Neural cell (in vitro differentiated cells): ENCODE data around the gene ZFR2. TPM values are rescaled to one million over a fixed set of nuclear protein-coding genes. Genes with fewer than 3 reads are reported as not detected.

Experiments used
- H2AFZ ChIP-seq: fragments of 200-600, 300-800 bp; sonication (generic), shearing (Covaris generic); 2 replicates; pipeline ENCODE4 v1.6.0; 2014; ENCODE audit warnings: low read depth, mild to moderate bottlenecking, antibody characterized with exemption, low read length, moderate library complexity
- H3F3A ChIP-seq: fragments of 200-600 bp; shearing (Covaris generic); 2 replicates; pipeline ENCODE4 v1.6.1; 2016; ENCODE audit warnings: mild to moderate bottlenecking, moderate library complexity, mixed read lengths, antibody characterized with exemption, low read length; ENCODE audit not compliant: insufficient read depth, poor library complexity, severe bottlenecking
- H3K27ac ChIP-seq: fragments of 200-600, 300-800 bp; sonication (generic), shearing (Covaris generic); 2 replicates; pipeline ENCODE4 v1.5.1; 2014; ENCODE audit warnings: mild to moderate bottlenecking, low read length, moderate library complexity
- H3K27me3 ChIP-seq: fragments of 300-800, 200-600 bp; sonication (generic), shearing (Covaris generic); 2 replicates; pipeline ENCODE4 v1.6.0; 2014; ENCODE audit warnings: mild to moderate bottlenecking, low read depth, low read length, moderate library complexity; ENCODE audit not compliant: insufficient read depth
- H3K36me3 ChIP-seq: fragments of 300-800, 200-600 bp; sonication (generic), shearing (Covaris generic); 2 replicates; pipeline ENCODE4 v1.5.1; 2014; ENCODE audit warnings: mild to moderate bottlenecking, antibody characterized with exemption, low read length, moderate library complexity; ENCODE audit not compliant: insufficient read depth
- H3K4me2 ChIP-seq: fragments of 300-800, 200-600 bp; sonication (generic), shearing (Covaris generic); 2 replicates; pipeline ENCODE4 v1.6.0; 2014; ENCODE audit warnings: mild to moderate bottlenecking, low read length
- H3K4me3 ChIP-seq: fragments of 300-800, 200-600 bp; sonication (generic), shearing (Covaris generic); 2 replicates; pipeline ENCODE4 v1.5.1; 2014; ENCODE audit warnings: mild to moderate bottlenecking, low read length, moderate library complexity
- H3K79me2 ChIP-seq: fragments of 200-600 bp; shearing (Covaris generic); replicated peaks from 2 replicates; pipeline ENCODE4 v1.6.0; 2014; ENCODE audit warnings: mild to moderate bottlenecking, low read length, moderate library complexity; ENCODE audit not compliant: insufficient read depth
- H3K9ac ChIP-seq: fragments of 300-800, 200-600 bp; sonication (generic), shearing (Covaris generic); 2 replicates; pipeline ENCODE4 v1.6.1; 2016; ENCODE audit warnings: mild to moderate bottlenecking, low read length, mixed read lengths
- H3K9me2 ChIP-seq: fragments of 200-600 bp; shearing (Covaris generic); 2 replicates; pipeline ENCODE4 v1.6.1; 2016; ENCODE audit warnings: mild to moderate bottlenecking, low read length, mixed read lengths; ENCODE audit not compliant: insufficient read depth
- H3K9me3 ChIP-seq: fragments of 200-600, 300-800 bp; sonication (generic), shearing (Covaris generic); 2 replicates; pipeline ENCODE4 v1.6.1; 2016; ENCODE audit warnings: mild to moderate bottlenecking, mixed run types, low read length, moderate library complexity, mixed read lengths
- H4K20me1 ChIP-seq: fragments of 200-600 bp; shearing (Covaris generic); 2 replicates; pipeline ENCODE4 v1.6.1; 2016; ENCODE audit warnings: mild to moderate bottlenecking, mixed run types; ENCODE audit not compliant: insufficient read depth
- EP300 ChIP-seq: fragments of 450-650 bp; conservative IDR thresholded peaks from 2 replicates; pipeline ENCODE4 v1.6.1; 2014; ENCODE audit warnings: antibody characterized with exemption, mild to moderate bottlenecking, moderate library complexity; ENCODE audit not compliant: poor library complexity, severe bottlenecking
- EZH2 ChIP-seq: fragments of 200-600, 300-800 bp; shearing (Covaris generic), sonication (generic); IDR thresholded peaks from 2 replicates; pipeline ENCODE4 v1.6.1; 2014; ENCODE audit warnings: antibody characterized with exemption, low read length, borderline replicate concordance, mild to moderate bottlenecking; ENCODE audit not compliant: insufficient read depth, poor library complexity, severe bottlenecking
- MXI1 ChIP-seq: fragments of 450-650 bp; conservative IDR thresholded peaks from 2 replicates; pipeline ENCODE4 v1.6.1; 2014; ENCODE audit warnings: antibody characterized with exemption, mild to moderate bottlenecking; ENCODE audit not compliant: poor library complexity, severe bottlenecking
- POLR2AphosphoS5 ChIP-seq: IDR thresholded peaks from 2 replicates; pipeline ENCODE4 v1.6.1; 2012
- RAD21 ChIP-seq: fragments of 450-650 bp; conservative IDR thresholded peaks from 2 replicates; pipeline ENCODE4 v1.6.1; 2014; ENCODE audit warnings: antibody characterized with exemption, mild to moderate bottlenecking, moderate library complexity
- REST ChIP-seq: IDR thresholded peaks from 2 replicates; pipeline ENCODE4 v1.6.1; 2012; ENCODE audit warnings: borderline replicate concordance
- SMC3 ChIP-seq: fragments of 450-650 bp; conservative IDR thresholded peaks from 2 replicates; pipeline ENCODE4 v1.6.1; 2014; ENCODE audit warnings: antibody characterized with exemption, mild to moderate bottlenecking, moderate library complexity; ENCODE audit not compliant: poor library complexity
- TAF1 ChIP-seq: IDR thresholded peaks from 2 replicates; pipeline ENCODE4 v1.6.1; 2012; ENCODE audit warnings: low read depth
- polyA plus RNA-seq: library from polyadenylated mRNA; depleted of rRNA; stranded (reverse); fragments of >200 nt; gene quantifications from 2 replicates; pipeline ENCODE4 v1.2.3, GENCODE V29; 2014
- TF ChIP-seq, protein P1 (sequence below): fragments of 450-650 bp; IDR thresholded peaks from 2 replicates; pipeline ENCODE4 v1.5.1; 2014; ENCODE audit warnings: antibody characterized with exemption, mild to moderate bottlenecking, moderate library complexity; ENCODE audit not compliant: poor library complexity, severe bottlenecking

ZFR2 gene
- polyA plus RNA-seq, 1 donor from 2014 or later = 9.0 TPM

- Histone ChIP-seq H3K9me2 (no peaks in the 10 kb centered on the region), H3K9me3 (no peaks in the 10 kb centered on the region), H2AFZ (no peak overlapping the region), H3K79me2 (no peaks in the 10 kb centered on the region), H3K27me3 (no peaks in the 10 kb centered on the region), H3F3A (no peaks in the 10 kb centered on the region), H4K20me1 (no peaks in the 10 kb centered on the region), H3K4me3 (no peak overlapping the region), H3K4me2 (no peak overlapping the region), H3K27ac (no peak overlapping the region), H3K36me3 (no peaks in the 10 kb centered on the region), H3K9ac (no peak overlapping the region)
- TF ChIP-seq REST (no peak), SMC3 (no peak), EP300 (no peak), TAF1 (no peak), POLR2AphosphoS5 (no peak), RAD21 (no peak), EZH2 (no peak), MXI1 (no peak)
- TF ChIP-seq, protein P1, sequence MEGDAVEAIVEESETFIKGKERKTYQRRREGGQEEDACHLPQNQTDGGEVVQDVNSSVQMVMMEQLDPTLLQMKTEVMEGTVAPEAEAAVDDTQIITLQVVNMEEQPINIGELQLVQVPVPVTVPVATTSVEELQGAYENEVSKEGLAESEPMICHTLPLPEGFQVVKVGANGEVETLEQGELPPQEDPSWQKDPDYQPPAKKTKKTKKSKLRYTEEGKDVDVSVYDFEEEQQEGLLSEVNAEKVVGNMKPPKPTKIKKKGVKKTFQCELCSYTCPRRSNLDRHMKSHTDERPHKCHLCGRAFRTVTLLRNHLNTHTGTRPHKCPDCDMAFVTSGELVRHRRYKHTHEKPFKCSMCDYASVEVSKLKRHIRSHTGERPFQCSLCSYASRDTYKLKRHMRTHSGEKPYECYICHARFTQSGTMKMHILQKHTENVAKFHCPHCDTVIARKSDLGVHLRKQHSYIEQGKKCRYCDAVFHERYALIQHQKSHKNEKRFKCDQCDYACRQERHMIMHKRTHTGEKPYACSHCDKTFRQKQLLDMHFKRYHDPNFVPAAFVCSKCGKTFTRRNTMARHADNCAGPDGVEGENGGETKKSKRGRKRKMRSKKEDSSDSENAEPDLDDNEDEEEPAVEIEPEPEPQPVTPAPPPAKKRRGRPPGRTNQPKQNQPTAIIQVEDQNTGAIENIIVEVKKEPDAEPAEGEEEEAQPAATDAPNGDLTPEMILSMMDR = no peak
Measured at GRCh38 chr19:3838661-3839060, 30.2 kb downstream of the ZFR2 start.

DNA sequence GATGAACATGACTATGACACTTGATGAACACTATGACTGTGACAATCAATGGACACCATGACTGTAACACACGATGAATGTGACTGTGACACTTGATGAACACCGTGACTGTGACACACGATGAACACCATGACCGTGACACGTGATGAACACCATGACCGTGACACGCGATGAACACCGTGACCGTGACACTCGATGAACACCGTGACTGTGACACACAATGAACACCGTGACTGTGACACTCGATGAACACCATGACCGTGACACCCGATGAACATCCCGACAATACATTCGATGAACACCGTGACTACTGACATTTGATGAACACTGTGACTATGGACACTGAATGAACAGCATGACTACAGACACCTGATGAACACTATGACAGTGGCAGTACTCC is 30.9 kb downstream of the ZFR2 start:
- no peaks in the 10 kb centered on the region for H3K79me2 ChIP-seq
- no peaks in the 10 kb centered on the region for H3K36me3 ChIP-seq
- H3K9ac ChIP-seq = no peak overlapping the region
- H3K9me2 ChIP-seq = no peaks in the 10 kb centered on the region
- no peak overlapping the region for H2AFZ ChIP-seq
- no peaks in the 10 kb centered on the region for H4K20me1 ChIP-seq
- H3K4me2 ChIP-seq = no peak overlapping the region
- no peaks in the 10 kb centered on the region for H3K27me3 ChIP-seq
- no peak overlapping the region for H3K27ac ChIP-seq
- no peaks in the 10 kb centered on the region for H3F3A ChIP-seq
- H3K4me3 ChIP-seq = no peak overlapping the region
- TF ChIP-seq EZH2 = no peak
- TF ChIP-seq POLR2AphosphoS5 = no peak
- no peak for TF ChIP-seq MXI1
- TF ChIP-seq RAD21 = no peak
- TF ChIP-seq EP300 = no peak
- TF ChIP-seq TAF1 = no peak
- TF ChIP-seq, protein P1 = no peak
- TF ChIP-seq REST = no peak
- no peak for TF ChIP-seq SMC3
- H3K9me3 ChIP-seq = no peaks in the 10 kb centered on the region
